Neuronal stem cell (in vitro differentiated cells): ENCODE results near the gene MTCH1.

Experiments
- DNase-seq: peaks from one replicate; pipeline ENCODE4 v3.0.0-alpha.2; 2013; ENCODE audit warnings: low spot score
- H2AFZ ChIP-seq: one replicate; pipeline ENCODE4 v1.6.1; 2013; ENCODE audit warnings: mild to moderate bottlenecking, low read length, inconsistent platforms
- H2AK5ac ChIP-seq: 2 replicates; pipeline ENCODE4 v1.6.1; 2013; ENCODE audit warnings: low read depth, mild to moderate bottlenecking, inconsistent platforms, low read length, moderate library complexity, mixed read lengths
- H2BK120ac ChIP-seq: 2 replicates; pipeline ENCODE4 v1.6.1; 2013; ENCODE audit warnings: low read depth, mild to moderate bottlenecking, inconsistent platforms, low read length, moderate library complexity, mixed read lengths
- H2BK12ac ChIP-seq: one replicate; pipeline ENCODE4 v1.6.1; 2013; ENCODE audit warnings: low read length, inconsistent platforms
- H2BK15ac ChIP-seq: 2 replicates; pipeline ENCODE4 v1.6.1; 2013; ENCODE audit warnings: mild to moderate bottlenecking, low read length, inconsistent platforms, mixed read lengths
- H2BK5ac ChIP-seq: one replicate; pipeline ENCODE4 v1.6.1; 2013; ENCODE audit warnings: inconsistent platforms, mild to moderate bottlenecking, low read length, moderate library complexity
- H3K14ac ChIP-seq: one replicate; pipeline ENCODE4 v1.6.1; 2013; ENCODE audit warnings: low read length, inconsistent platforms
- H3K18ac ChIP-seq: 2 replicates; pipeline ENCODE4 v1.6.1; 2013; ENCODE audit warnings: low read length, inconsistent platforms
- H3K23ac ChIP-seq: 2 replicates; pipeline ENCODE4 v1.6.1; 2013; ENCODE audit warnings: low read depth, mild to moderate bottlenecking, mixed read lengths, low read length, inconsistent platforms; ENCODE audit not compliant: poor library complexity
- H3K27ac ChIP-seq: replicated peaks from 3 replicates; pipeline ENCODE4 v1.5.1; 2013; ENCODE audit warnings: low read length, inconsistent platforms
- H3K27me3 ChIP-seq, 3 experiments: 2 replicates each; pipeline ENCODE4 v1.6.1; 2013; ENCODE audit warnings: low read length in 3 of 3, mild to moderate bottlenecking in 2 of 3, inconsistent platforms in 1 of 3, low read depth in 1 of 3, mixed read lengths in 1 of 3, moderate library complexity in 1 of 3; ENCODE audit not compliant: control insufficient read depth in 3 of 3, insufficient read depth in 3 of 3
- H3K36me3 ChIP-seq, 2 donors: replicated peaks in 1 of 2; 2 replicates each; pipeline ENCODE4 v1.6.1; 2013; ENCODE audit warnings: low read length in 2 of 2; ENCODE audit not compliant: control insufficient read depth in 2 of 2, insufficient read depth in 2 of 2
- H3K4ac ChIP-seq: 2 replicates; pipeline ENCODE4 v1.6.1; 2013; ENCODE audit warnings: inconsistent platforms, mild to moderate bottlenecking, low read length, moderate library complexity
- H3K4me1 ChIP-seq, 2 donors: 1 replicate in 1 of 2; 2 replicates in 1 of 2; pipeline ENCODE4 v1.6.1; 2013; ENCODE audit warnings: low read length in 2 of 2, low read depth in 1 of 2; ENCODE audit not compliant: control insufficient read depth in 2 of 2, insufficient read depth in 1 of 2
- H3K4me2 ChIP-seq: one replicate; pipeline ENCODE4 v1.6.1; 2013; ENCODE audit warnings: mild to moderate bottlenecking, low read length, inconsistent platforms; ENCODE audit not compliant: insufficient read depth, poor library complexity, severe bottlenecking
- H3K4me3 ChIP-seq, 2 donors: 2 replicates each; pipeline ENCODE4 v1.5.1; 2013; ENCODE audit warnings: low read length in 2 of 2, mild to moderate bottlenecking in 2 of 2, inconsistent platforms in 1 of 2, moderate library complexity in 1 of 2
- H3K79me1 ChIP-seq: one replicate; pipeline ENCODE4 v1.6.1; 2013; ENCODE audit warnings: low read depth, mild to moderate bottlenecking, inconsistent platforms, low read length, moderate library complexity
- H3K9ac ChIP-seq: one replicate; pipeline ENCODE4 v1.6.1; 2013; ENCODE audit warnings: mild to moderate bottlenecking, low read depth, low read length, inconsistent platforms; ENCODE audit not compliant: poor library complexity
- H3K9me3 ChIP-seq, 2 donors: replicated peaks in 1 of 2; 2 replicates each; pipeline versions ENCODE3 to v1.6.1; 2013; ENCODE audit warnings: low read length in 2 of 2, mild to moderate bottlenecking in 2 of 2, inconsistent platforms in 1 of 2, low read depth in 1 of 2, mixed read lengths in 1 of 2, moderate library complexity in 1 of 2; ENCODE audit not compliant: control insufficient read depth in 2 of 2, insufficient read depth in 1 of 2
- H4K8ac ChIP-seq: one replicate; pipeline ENCODE4 v1.6.1; 2013; ENCODE audit warnings: low read depth, mild to moderate bottlenecking, inconsistent platforms, low read length, moderate library complexity
- H4K91ac ChIP-seq: one replicate; pipeline ENCODE4 v1.6.1; 2013; ENCODE audit warnings: low read length, low read depth, mild to moderate bottlenecking, inconsistent platforms; ENCODE audit not compliant: poor library complexity
- WGBS, 2 donors: extraction: QIAGEN DNeasy Blood & Tissue Kit; methylation state at CpG; one replicate each; pipeline ENCODE4 v1.1.7; 2013; ENCODE audit warnings: missing lambda C conversion rate in 2 of 2, mixed read lengths in 1 of 2; ENCODE audit not compliant: insufficient read length in 2 of 2, insufficient replicate concordance in 1 of 2; ENCODE audit errors: extremely low coverage in 2 of 2; 5-methylcytosine and 5-hydroxymethylcytosine counted together

Gene MTCH1

GRCh38 chr6:36969988-36970891 lies 15.8 kb downstream of the MTCH1 start:
- Histone ChIP-seq H3K18ac (no peak overlapping the region), H3K14ac (no peak overlapping the region), H3K9ac (no peak overlapping the region), H3K4me2 (no peak overlapping the region), H3K9me3 (no peaks in the 10 kb centered on the region), H4K91ac (no peak overlapping the region), H2AFZ (no peak overlapping the region), H3K27me3 (no peaks in the 10 kb centered on the region), H3K4me3 (peak overlapping the region in 1 of 2 donors; percentile 27), H3K4ac (no peak overlapping the region), H3K27ac (no peak overlapping the region), H3K23ac (peak overlapping the region; percentile 10), H2BK12ac (no peak overlapping the region), H3K4me1 (no peaks in the 10 kb centered on the region), H2AK5ac (no peak overlapping the region), H2BK120ac (no peak overlapping the region), H2BK5ac (peak overlapping the region; percentile 6), H4K8ac (no peak overlapping the region), H3K79me1 (no peaks in the 10 kb centered on the region), H2BK15ac (no peak overlapping the region), H3K36me3 (peaks cover 69 to 92% of the 10 kb centered on the region in 2 donors)
- no CpG with 5 or more reads among the region's 17 CpGs for WGBS, 2 donors
- no peak for DNase-seq

DNA sequence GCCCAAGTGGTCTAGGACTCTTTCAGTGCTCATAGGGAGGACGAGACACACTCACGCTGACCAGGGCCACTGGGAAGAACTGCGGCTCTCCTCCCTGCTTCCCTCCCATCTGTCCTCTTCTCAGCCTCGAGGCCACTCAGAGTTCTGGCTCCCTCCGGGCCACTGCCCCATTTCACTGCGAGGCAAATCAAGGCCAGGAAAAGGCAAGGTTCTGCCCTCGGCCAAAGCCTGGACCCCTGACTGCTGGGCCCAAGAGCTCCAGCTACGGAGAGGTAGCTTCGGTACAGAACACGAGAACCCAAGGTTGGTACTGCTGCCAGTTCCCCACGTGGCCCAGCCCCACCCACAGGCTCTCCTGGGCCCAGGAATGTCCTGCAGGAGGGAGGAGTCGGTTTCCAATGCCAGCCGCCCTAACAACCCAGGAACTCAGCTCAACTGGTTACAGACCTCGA lies 16.7 kb downstream of the MTCH1 start:
- Histone ChIP-seq H3K27me3 (no peaks in the 10 kb centered on the region), H2AFZ (no peak overlapping the region), H2BK15ac (no peak overlapping the region), H3K4ac (no peak overlapping the region), H2BK5ac (no peak overlapping the region), H3K9me3 (no peaks in the 10 kb centered on the region), H3K9ac (no peak overlapping the region), H3K36me3 (peaks cover 61 to 82% of the 10 kb centered on the region in 2 donors), H2BK12ac (no peak overlapping the region), H3K4me3 (no peak overlapping the region), H3K4me1 (no peaks in the 10 kb centered on the region), H2AK5ac (no peak overlapping the region), H4K91ac (no peak overlapping the region), H3K27ac (no peak overlapping the region), H3K79me1 (no peaks in the 10 kb centered on the region), H2BK120ac (no peak overlapping the region), H3K4me2 (no peak overlapping the region), H3K14ac (no peak overlapping the region), H4K8ac (no peak overlapping the region), H3K18ac (no peak overlapping the region), H3K23ac (no peak overlapping the region)
- no CpG with 5 or more reads among the region's 14 CpGs for WGBS, 2 donors
- no peak for DNase-seq

GRCh38 chr6:36968266-36968977 lies 17.6 kb downstream of the MTCH1 start:
- H4K8ac ChIP-seq, result no peak overlapping the region
- H3K27me3 ChIP-seq, result no peaks in the 10 kb centered on the region
- no peak overlapping the region for H3K14ac ChIP-seq
- no peak overlapping the region for H3K4me3 ChIP-seq
- peaks cover 57 to 74% of the 10 kb centered on the region in 2 donors for H3K36me3 ChIP-seq
- H2BK12ac ChIP-seq, result no peak overlapping the region
- H3K79me1 ChIP-seq, result no peaks in the 10 kb centered on the region
- no CpG with 5 or more reads among the region's 16 CpGs for whole genome bisulfite sequencing, 2 donors
- no peak overlapping the region for H3K27ac ChIP-seq
- H2AK5ac ChIP-seq, result no peak overlapping the region
- no peak overlapping the region for H4K91ac ChIP-seq
- H2BK120ac ChIP-seq, result no peak overlapping the region
- no peak overlapping the region for H3K23ac ChIP-seq
- no peak for DNase-seq
- no peaks in the 10 kb centered on the region for H3K9me3 ChIP-seq
- H2BK15ac ChIP-seq, result no peak overlapping the region
- H3K4me1 ChIP-seq, result peaks cover 3 to 5% of the 10 kb centered on the region in 2 donors
- no peak overlapping the region for H3K18ac ChIP-seq
- no peak overlapping the region for H2AFZ ChIP-seq
- peak overlapping the region; percentile 19 for H2BK5ac ChIP-seq
- H3K4me2 ChIP-seq, result no peak overlapping the region
- H3K4ac ChIP-seq, result no peak overlapping the region
- no peak overlapping the region for H3K9ac ChIP-seq

DNA sequence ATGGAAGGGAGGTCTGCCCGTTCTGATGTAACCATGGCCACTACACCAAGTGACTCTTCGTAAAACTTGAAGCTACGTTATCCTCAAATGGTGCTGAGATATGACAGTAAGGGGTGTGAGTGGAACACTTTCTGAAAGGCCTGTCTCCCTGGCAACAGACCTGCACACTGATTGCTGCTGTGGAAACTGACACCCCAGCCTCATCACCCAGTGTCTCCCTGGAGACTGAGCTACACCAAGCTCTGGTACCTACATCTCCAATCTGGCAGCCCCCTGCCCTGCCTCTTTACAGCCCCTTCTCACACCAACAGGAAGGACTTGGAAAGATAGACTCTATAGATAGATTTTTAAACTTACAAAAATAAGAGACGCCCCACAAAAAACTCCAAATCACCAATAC lies 18.2 kb downstream of the MTCH1 start:
- no peak overlapping the region for H3K4me3 ChIP-seq
- H3K23ac ChIP-seq, result no peak overlapping the region
- no peak overlapping the region for H2BK120ac ChIP-seq
- H3K4me2 ChIP-seq, result no peak overlapping the region
- H2BK12ac ChIP-seq, result no peak overlapping the region
- H2BK15ac ChIP-seq, result no peak overlapping the region
- H3K27ac ChIP-seq, result no peak overlapping the region
- H2BK5ac ChIP-seq, result no peak overlapping the region
- no peak overlapping the region for H4K91ac ChIP-seq
- H4K8ac ChIP-seq, result no peak overlapping the region
- H3K18ac ChIP-seq, result no peak overlapping the region
- no peaks in the 10 kb centered on the region for H3K79me1 ChIP-seq
- no CpG with 5 or more reads among the region's 4 CpGs for WGBS, 2 donors
- no peak for DNase-seq
- H3K27me3 ChIP-seq, result no peaks in the 10 kb centered on the region
- H3K9ac ChIP-seq, result no peak overlapping the region
- no peaks in the 10 kb centered on the region for H3K9me3 ChIP-seq
- peaks cover 53 to 67% of the 10 kb centered on the region in 2 donors for H3K36me3 ChIP-seq
- no peak overlapping the region for H3K14ac ChIP-seq
- no peak overlapping the region for H3K4ac ChIP-seq
- H2AK5ac ChIP-seq, result no peak overlapping the region
- H3K4me1 ChIP-seq, result peaks cover 7 to 10% of the 10 kb centered on the region in 2 donors
- no peak overlapping the region for H2AFZ ChIP-seq
